ENCODE measurements around the gene PRKAG2.

PRKAG2 gene

GRCh38 chr7:151905766-151906165, 28.9 kb upstream of the PRKAG2 start:
- no peak for ATAC-seq

GRCh38 chr7:151905353-151905752, 28.4 kb upstream of the PRKAG2 start:
- ATAC-seq: no peak

More at GRCh38 chr7:151905766-151906165, 28.9 kb upstream of the PRKAG2 start:
- no peak overlapping the region for H3K27ac Mint-ChIP-seq
- peaks cover 3% of the 10 kb centered on the region for H3K9me3 Mint-ChIP-seq
- no peaks in the 10 kb centered on the region for H3K36me3 Mint-ChIP-seq
- peaks cover 45% of the 10 kb centered on the region for H3K27me3 Mint-ChIP-seq
- H3K4me3 Mint-ChIP-seq: no peak overlapping the region
- no peaks in the 10 kb centered on the region for H3K4me1 Mint-ChIP-seq

GRCh38 chr7:151904270-151904669, 27.4 kb upstream of the PRKAG2 start:
- no peak overlapping the region for H3K4me3 Mint-ChIP-seq
- H3K36me3 Mint-ChIP-seq: no peaks in the 10 kb centered on the region
- H3K9me3 Mint-ChIP-seq: peaks cover 3% of the 10 kb centered on the region
- peak; percentile 12 for ATAC-seq
- H3K27ac Mint-ChIP-seq: no peak overlapping the region
- H3K4me1 Mint-ChIP-seq: no peaks in the 10 kb centered on the region
- peaks cover 59% of the 10 kb centered on the region for H3K27me3 Mint-ChIP-seq

More at GRCh38 chr7:151905353-151905752, 28.4 kb upstream of the PRKAG2 start:
- Mint-ChIP-seq H3K27me3 (peaks cover 48% of the 10 kb centered on the region), H3K27ac (no peak overlapping the region), H3K36me3 (no peaks in the 10 kb centered on the region), H3K4me1 (no peaks in the 10 kb centered on the region), H3K4me3 (no peak overlapping the region), H3K9me3 (peaks cover 3% of the 10 kb centered on the region)

GRCh38 chr7:151903249-151904032, 26.5 kb upstream of the PRKAG2 start:
- H3K27ac Mint-ChIP-seq: no peak overlapping the region
- no peak overlapping the region for H3K4me3 Mint-ChIP-seq
- no peaks in the 10 kb centered on the region for H3K36me3 Mint-ChIP-seq
- H3K4me1 Mint-ChIP-seq: no peaks in the 10 kb centered on the region
- H3K9me3 Mint-ChIP-seq: peaks cover 3% of the 10 kb centered on the region
- peaks cover 55% of the 10 kb centered on the region for H3K27me3 Mint-ChIP-seq
- ATAC-seq: no peak

- peaks cover 3% of the 10 kb centered on the region for H3K9me3 Mint-ChIP-seq
- peaks cover 49% of the 10 kb centered on the region for H3K27me3 Mint-ChIP-seq
These were observed 25.4 kb upstream of the PRKAG2 start for GRCh38 chr7:151902311-151902710.

DNA sequence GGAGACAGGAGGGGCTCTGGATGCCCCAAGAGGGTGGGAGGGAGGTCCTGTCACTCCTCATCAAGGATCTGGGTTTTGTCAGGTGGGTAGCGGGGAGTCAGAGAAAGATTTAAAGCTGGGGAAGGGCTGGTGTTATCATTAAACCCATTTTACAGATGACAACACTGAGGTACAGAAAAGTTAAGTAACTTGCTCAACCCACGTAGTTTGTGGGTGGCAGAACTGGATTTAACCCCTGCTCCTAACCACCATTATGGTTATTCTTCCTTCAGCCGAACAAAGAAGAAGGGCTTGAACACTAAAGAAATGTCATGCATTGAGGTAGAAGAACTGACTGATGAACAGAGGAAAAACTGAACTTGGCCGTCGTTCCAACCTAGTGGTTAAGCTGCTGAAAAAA, 24.9 kb upstream of the PRKAG2 start:
- H3K27me3 Mint-ChIP-seq: peaks cover 44% of the 10 kb centered on the region
- no peak overlapping the region for H3K27ac Mint-ChIP-seq
- H3K4me3 Mint-ChIP-seq: no peak overlapping the region

More at GRCh38 chr7:151902311-151902710, 25.4 kb upstream of the PRKAG2 start:
- no peak for ATAC-seq
- Mint-ChIP-seq H3K27ac (no peak overlapping the region), H3K4me3 (no peak overlapping the region), H3K4me1 (no peaks in the 10 kb centered on the region), H3K36me3 (no peaks in the 10 kb centered on the region)

GRCh38 chr7:151900986-151901621, 24.2 kb upstream of the PRKAG2 start:
- no peak overlapping the region for H3K4me3 Mint-ChIP-seq
- H3K9me3 Mint-ChIP-seq: no peaks in the 10 kb centered on the region
- H3K27me3 Mint-ChIP-seq: peaks cover 40% of the 10 kb centered on the region
- ATAC-seq: no peak
- H3K4me1 Mint-ChIP-seq: no peaks in the 10 kb centered on the region
- no peaks in the 10 kb centered on the region for H3K36me3 Mint-ChIP-seq
- H3K27ac Mint-ChIP-seq: no peak overlapping the region

More for the DNA sequence above, 24.9 kb upstream of the PRKAG2 start:
- H3K4me1 Mint-ChIP-seq: no peaks in the 10 kb centered on the region
- no peaks in the 10 kb centered on the region for H3K9me3 Mint-ChIP-seq
- no peak for ATAC-seq
- no peaks in the 10 kb centered on the region for H3K36me3 Mint-ChIP-seq

DNA sequence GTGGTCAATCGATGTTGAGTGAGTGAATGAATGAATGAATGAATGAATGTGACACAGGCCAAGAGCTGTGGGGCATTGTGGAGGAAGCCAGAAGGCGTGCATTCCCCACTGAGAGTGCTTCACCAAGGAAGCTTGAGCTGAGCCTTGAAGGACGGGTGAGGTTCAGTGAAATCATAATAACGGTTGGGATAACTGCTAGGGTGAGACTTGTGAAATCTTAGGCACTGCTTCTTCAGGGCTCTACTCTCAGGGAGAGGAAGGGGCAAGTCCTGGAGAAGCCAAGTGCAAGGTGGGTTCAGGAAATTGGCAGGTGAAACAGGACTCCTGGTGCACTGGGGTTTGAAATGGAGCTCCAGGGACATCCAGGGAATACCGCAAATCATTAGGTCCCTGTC, 23.7 kb upstream of the PRKAG2 start:
- H3K4me1 Mint-ChIP-seq: no peaks in the 10 kb centered on the region
- H3K9me3 Mint-ChIP-seq: no peaks in the 10 kb centered on the region
- ATAC-seq: no peak
- H3K36me3 Mint-ChIP-seq: no peaks in the 10 kb centered on the region
- no peak overlapping the region for H3K27ac Mint-ChIP-seq
- peaks cover 40% of the 10 kb centered on the region for H3K27me3 Mint-ChIP-seq
- no peak overlapping the region for H3K4me3 Mint-ChIP-seq

DNA sequence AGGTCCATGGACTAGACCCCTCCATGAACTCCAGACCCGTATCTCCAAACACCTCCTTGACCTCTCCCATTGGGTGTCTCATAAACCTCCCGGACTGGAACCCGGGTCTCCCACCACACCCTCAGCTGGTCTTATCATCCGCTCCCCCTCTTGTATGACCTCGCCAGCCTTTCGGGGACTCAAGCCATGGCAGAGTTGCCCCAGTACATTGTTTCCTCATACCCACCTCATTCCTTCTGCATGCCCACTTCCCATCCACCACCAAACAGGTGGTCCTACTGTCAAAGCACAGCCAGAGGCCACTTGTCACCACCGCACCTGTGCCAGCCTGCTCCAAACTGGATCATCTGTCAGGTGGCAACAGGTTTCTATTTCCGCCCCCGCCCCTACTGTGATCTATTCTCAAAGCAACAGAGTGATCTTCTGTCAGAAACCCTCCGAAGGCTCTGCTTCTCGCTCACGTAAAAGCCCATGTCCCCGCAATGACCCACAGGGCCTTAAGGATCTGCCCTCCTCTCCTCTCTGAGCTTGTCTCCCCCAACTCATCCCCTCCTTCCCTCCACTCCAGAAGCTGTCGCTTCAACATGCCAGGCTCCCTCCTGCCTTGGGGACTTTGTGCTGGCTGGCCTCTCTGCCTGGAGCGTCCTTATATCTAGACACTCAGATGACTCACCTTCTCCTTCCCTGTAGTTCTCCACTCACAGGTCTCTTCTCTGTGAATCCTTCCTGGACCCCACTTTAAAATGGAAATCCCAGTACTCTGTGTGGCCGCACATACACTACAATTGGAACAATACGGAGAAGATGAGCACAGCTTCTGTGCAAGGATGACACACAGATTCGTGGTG, 22.8 kb upstream of the PRKAG2 start:
- Mint-ChIP-seq H3K4me1 (no peaks in the 10 kb centered on the region), H3K4me3 (no peak overlapping the region), H3K9me3 (no peaks in the 10 kb centered on the region), H3K36me3 (no peaks in the 10 kb centered on the region), H3K27ac (no peak overlapping the region), H3K27me3 (peaks cover 48% of the 10 kb centered on the region)
- ATAC-seq: no peak

DNA sequence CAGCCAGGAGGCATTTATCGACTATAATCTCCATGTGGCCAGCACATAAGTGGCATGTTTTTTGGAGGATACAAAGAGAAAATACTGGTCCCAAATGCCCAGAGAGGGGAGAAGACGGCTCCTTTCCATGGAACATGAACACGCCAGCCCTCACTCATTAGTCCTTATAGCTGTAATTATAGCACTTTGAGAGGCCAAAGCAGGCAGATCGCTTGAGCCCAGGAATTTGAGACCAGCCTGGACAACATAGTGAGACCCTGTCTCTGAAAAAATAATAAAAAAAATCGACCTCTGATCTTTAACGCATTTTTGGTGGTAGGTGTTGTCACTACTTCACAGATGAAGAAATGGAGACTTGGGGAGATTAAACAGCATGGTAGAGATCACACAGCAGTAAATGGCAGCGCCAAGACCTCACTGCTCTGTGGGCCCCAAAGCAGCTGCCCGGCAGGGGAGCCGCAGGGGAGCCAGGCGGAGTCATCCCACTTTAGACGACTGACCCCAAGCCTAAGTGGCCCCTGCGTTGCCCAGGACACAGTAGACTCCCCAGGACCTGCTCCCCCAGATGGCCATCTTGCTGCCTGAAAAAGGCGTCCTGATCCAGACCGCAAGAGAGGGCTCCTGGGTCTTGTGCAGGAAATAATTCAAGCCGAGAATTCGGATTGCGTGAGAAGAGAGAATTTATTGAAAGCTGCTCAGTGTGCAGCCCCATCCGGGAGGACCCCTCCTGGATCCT, 21.2 kb upstream of the PRKAG2 start:
- no peak overlapping the region for H3K27ac Mint-ChIP-seq
- no peaks in the 10 kb centered on the region for H3K4me1 Mint-ChIP-seq
- no peaks in the 10 kb centered on the region for H3K9me3 Mint-ChIP-seq
- no peak for ATAC-seq
- no peaks in the 10 kb centered on the region for H3K36me3 Mint-ChIP-seq
- peaks cover 42% of the 10 kb centered on the region for H3K27me3 Mint-ChIP-seq
- no peak overlapping the region for H3K4me3 Mint-ChIP-seq

DNA sequence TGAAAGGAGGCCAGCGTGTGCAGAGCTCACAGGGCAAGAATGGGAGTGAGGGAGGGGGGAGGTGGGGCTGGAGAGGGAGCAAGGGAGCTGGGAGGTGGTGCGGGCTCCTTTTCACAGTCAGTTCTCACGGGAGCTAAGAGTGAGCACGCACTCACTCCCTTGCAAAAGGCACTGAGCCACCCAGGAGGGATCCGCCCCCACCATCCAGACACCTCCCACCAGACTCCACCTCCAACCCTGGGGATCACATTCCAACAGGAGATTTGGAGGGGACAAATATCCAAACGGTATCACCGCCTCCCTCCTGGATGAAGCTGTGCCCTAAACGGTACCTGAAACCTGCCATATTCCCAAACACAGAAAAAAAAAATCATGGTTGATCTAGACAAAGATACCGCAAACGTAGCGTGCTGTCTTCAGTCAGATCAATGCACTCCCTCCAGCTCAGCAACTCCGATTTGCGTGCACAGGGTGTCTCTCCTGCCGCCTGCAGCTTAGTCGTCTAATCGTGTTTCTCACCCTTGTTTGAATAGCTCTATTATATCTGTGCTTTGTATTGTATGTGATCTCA, 20.3 kb upstream of the PRKAG2 start:
- Mint-ChIP-seq H3K4me1 (no peaks in the 10 kb centered on the region), H3K4me3 (no peak overlapping the region), H3K27ac (no peak overlapping the region), H3K36me3 (no peaks in the 10 kb centered on the region), H3K27me3 (peaks cover 42% of the 10 kb centered on the region), H3K9me3 (no peaks in the 10 kb centered on the region)
- ATAC-seq: no peak

DNA sequence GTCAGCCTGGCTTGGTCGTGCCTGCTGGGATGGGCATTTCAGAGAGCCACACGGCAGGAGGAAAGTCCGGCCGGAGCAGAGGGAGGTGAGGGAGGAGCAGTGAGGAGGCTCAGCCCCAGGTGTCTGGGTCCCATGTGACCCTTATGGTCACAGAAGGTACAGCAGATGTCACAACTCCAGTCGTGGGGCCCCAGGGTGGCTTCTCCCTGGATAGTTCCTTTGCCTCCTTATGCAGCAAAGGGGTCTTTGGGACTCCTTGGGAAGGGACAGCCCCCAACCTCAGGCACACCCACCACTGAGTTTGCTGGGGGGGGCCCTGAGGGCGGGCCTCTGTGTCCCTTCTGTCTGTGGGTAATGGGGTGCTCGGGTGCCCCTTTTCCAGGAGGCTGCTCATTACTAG, 19.6 kb upstream of the PRKAG2 start:
- Mint-ChIP-seq H3K9me3 (no peaks in the 10 kb centered on the region), H3K27me3 (peaks cover 39% of the 10 kb centered on the region), H3K27ac (no peak overlapping the region), H3K36me3 (no peaks in the 10 kb centered on the region), H3K4me3 (no peak overlapping the region), H3K4me1 (no peaks in the 10 kb centered on the region)
- no peak for ATAC-seq

- H3K4me3 Mint-ChIP-seq: no peak overlapping the region
- no peaks in the 10 kb centered on the region for H3K9me3 Mint-ChIP-seq
- ATAC-seq: no peak
- peaks cover 35% of the 10 kb centered on the region for H3K27me3 Mint-ChIP-seq
- H3K27ac Mint-ChIP-seq: no peak overlapping the region
- H3K4me1 Mint-ChIP-seq: no peaks in the 10 kb centered on the region
- no peaks in the 10 kb centered on the region for H3K36me3 Mint-ChIP-seq
These were observed 19.2 kb upstream of the PRKAG2 start for GRCh38 chr7:151896086-151896485.

DNA sequence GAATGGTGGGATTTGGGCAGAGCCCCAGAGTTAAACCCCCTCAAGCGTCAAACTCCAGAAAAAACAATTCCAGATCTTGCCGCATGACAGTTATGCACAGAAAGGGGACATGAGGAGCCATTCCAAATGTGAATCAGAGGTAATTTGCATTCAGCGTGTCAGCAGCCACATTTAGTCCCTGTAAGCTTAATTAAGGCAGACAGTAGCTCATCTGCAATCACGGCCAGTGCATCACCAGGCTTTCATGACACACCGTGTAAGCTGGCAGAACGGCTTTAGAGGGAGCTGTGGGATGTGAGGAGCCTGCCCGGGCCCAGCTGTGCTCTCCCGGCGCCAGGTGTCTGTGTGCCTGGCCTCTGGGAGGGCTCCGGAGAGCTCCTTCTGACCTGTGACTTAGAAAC, 18.7 kb upstream of the PRKAG2 start:
- Mint-ChIP-seq H3K36me3 (no peaks in the 10 kb centered on the region), H3K9me3 (no peaks in the 10 kb centered on the region), H3K27me3 (peaks cover 37% of the 10 kb centered on the region), H3K27ac (no peak overlapping the region), H3K4me1 (peaks cover 2% of the 10 kb centered on the region), H3K4me3 (no peak overlapping the region)
- no peak for ATAC-seq

All from stimulated activated memory B cell treated with anti-CD40 and anti-IgM and Interleukin-4, amounts not matched to agents 10 μg/mL and 1 μg/mL and 100 μg/mL, for 72 hours (primary cell).